Esophagus muscularis mucosa (tissue), 3 donors: ENCODE measurements around the gene PAK4.

Experiments
- CTCF ChIP-seq, 3 experiments: fragments of 200-600 bp in 2 of 3; fragments of 450-650 bp in 1 of 3; sonication (generic) in 2 of 3; IDR thresholded peaks; one replicate each; pipeline ENCODE4 v1.5.1; 2017 to 2019; ENCODE audit warnings: antibody characterized with exemption in 3 of 3, mild to moderate bottlenecking in 2 of 3, moderate library complexity in 1 of 3
- POLR2A ChIP-seq: fragments of 450-650 bp; IDR thresholded peaks from one replicate; pipeline ENCODE4 v1.6.1; 2017; ENCODE audit warnings: antibody characterized with exemption, moderate library complexity, mild to moderate bottlenecking, low read depth
- POLR2AphosphoS5 ChIP-seq, 2 donors: sonication (generic); formaldehyde crosslinking; IDR thresholded peaks; one replicate each; pipeline ENCODE4 v1.6.1; 2017; ENCODE audit warnings: antibody characterized with exemption in 2 of 2

- TF ChIP-seq POLR2AphosphoS5 (IDR thresholded peaks at IDR 0.05) (no peak), CTCF (IDR thresholded peaks at IDR 0.05) (no peak), POLR2A (no peak)
Observed at GRCh38 chr19:39082745-39083598, 42.6 kb upstream of the PAK4 start.
